IPS-NIHi7 (cell line): ENCODE data around the gene ZSCAN9.

ENCODE experiments used
- DNase-seq: peaks from one replicate; pipeline ENCODE4 v3.0.0; 2012; ENCODE audit warnings: mixed read lengths; ENCODE audit errors: extremely low spot score

Gene ZSCAN9

GRCh38 chr6:28225056-28225834 is at the start of gene ZSCAN9:
ZSCAN9 (plus strand) TSS chr6:28225275; CDS start chr6:28227085, 1,810 bp downstream.
- peak; percentile 82 for DNase-seq

DNA sequence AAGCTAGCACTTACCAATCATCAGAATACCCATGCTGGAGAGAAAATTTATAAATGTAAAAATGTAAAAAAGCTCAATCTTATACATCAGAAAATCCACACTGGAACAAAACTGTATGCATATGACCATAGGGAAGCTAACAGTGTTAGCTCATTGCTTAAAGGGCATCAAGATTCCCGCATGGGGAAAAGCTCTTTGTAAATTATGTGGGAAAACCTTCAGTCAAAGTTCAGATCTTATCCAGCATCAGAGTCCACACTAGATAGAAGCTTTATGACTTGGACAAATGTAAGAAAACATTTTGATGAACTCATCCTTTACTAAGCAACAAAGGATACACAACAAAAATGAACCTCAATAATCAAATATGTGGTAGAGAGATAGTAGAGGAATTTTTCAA is 48.7 kb upstream of the ZSCAN9 start:
- DNase-seq: no peak

DNA sequence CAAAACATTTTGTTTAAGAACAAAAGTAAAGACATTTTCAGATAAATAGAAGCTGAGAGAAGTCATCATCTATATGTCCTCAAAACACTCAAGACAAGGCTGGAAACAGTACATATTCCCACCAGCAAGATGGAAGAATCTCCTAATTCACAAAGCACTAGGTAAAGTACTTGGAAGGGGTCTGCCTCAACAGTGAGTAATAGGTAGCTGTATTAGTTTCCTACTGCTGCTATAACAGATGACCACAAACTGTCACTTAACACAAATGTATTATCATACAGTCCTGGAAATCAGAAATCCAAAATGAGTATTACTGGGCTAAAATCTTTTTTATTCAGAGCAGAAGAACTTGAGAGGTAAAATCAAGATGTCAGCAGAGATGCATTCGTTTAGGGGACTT is 42.8 kb upstream of the ZSCAN9 start:
- no peak for DNase-seq

- DNase-seq: no peak
These were observed 36.7 kb upstream of the ZSCAN9 start for GRCh38 chr6:28188111-28188979.

DNA sequence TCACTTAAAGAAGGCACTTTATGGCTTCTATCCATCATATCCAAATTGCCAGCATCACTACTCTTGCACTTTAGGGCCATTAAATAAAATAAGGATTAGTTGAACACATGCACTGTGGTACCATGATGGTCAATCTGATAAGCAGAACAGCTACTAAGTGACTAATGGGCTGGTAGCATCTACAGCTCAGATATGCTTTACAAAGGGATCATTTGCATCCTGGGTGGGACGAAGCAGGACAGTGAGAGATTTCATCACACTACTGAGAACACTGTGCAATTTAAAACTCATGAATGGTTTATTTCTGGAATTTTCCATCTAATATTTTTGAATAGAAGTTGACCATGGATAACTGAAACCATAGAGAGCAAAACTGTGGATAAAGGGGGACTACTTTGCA is 25.1 kb upstream of the ZSCAN9 start:
- no peak for DNase-seq

DNA sequence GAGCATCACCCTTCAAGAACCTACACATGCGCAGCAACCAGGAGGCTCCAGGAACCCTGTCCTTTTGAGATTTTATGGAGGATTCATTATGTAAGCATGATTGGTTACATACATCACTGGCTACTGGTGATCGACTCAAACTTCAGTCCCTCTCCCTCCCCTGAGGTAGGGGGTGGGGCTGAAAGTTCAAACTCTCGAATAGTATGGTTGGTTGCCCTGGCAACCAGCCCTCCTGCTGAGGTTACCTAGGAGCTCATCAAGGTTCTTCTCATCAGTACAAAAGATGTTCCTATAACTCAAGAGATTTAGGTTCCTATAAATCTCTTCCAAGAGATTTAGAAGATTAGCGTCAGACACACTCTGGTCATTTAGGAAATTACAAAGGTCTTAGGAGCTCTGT is 21.9 kb upstream of the ZSCAN9 start:
- peak; percentile 68 for DNase-seq

- no peak for DNase-seq
These were observed 19.2 kb upstream of the ZSCAN9 start for GRCh38 chr6:28205879-28206278.

GRCh38 chr6:28206527-28206926 is 18.5 kb upstream of the ZSCAN9 start:
- no peak for DNase-seq

DNA sequence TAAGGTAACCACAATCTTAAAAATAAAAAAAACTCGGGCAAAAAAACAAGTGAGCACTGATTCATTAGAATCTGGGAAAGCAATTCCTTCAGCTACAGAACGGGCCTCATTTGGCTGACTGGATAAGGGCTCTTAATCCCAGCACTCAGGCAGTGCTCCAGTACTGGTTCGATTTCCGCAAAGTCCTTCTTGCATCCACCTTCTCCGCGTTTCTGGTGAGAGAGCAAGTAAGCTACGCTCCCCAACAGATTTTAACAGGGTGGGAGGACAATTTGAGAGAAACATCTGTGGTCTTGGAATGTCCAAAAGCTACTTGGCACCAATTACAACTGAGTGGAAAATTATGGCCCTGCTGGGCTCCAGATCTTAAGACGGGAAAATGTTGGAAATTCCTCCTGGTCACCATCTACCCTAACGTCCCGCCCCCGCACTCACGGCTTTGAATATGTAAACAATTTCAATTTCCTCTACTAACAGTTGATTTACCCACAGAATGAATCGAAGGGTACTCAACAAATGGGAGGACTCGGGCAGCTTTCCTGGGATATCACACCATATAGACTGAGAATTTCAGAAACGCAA is 18.1 kb upstream of the ZSCAN9 start:
- peak; percentile 43 for DNase-seq

- DNase-seq: peak; percentile 79
These were observed 17.5 kb upstream of the ZSCAN9 start for GRCh38 chr6:28207510-28208110.

DNA sequence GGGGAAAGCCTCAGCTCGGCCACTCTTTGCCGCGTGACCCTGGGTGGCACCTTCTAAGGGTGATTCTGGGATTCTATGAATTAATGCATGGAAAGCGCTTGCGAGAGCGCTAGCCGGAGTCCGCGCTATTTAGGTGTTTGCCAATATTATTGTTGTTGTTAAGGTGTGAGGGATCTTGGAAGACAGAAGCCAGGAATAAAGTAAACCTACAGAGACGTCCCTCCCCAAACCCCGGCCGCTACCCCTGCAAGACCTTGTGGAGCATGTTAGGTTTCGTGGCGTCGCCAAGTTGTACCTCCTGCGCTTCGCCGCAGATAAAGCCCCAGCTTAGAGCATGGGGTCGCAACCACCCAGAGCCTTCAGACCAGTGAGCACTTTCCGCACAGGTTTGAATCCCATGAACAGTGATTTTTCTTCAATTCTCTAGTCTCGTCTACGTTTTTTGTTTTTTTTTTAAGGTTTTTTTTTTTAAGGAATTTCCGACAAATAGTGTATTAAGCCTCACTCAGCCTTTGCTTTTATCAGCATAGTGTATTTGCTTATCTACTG is 16.9 kb upstream of the ZSCAN9 start:
- peak; percentile 40 for DNase-seq

DNA sequence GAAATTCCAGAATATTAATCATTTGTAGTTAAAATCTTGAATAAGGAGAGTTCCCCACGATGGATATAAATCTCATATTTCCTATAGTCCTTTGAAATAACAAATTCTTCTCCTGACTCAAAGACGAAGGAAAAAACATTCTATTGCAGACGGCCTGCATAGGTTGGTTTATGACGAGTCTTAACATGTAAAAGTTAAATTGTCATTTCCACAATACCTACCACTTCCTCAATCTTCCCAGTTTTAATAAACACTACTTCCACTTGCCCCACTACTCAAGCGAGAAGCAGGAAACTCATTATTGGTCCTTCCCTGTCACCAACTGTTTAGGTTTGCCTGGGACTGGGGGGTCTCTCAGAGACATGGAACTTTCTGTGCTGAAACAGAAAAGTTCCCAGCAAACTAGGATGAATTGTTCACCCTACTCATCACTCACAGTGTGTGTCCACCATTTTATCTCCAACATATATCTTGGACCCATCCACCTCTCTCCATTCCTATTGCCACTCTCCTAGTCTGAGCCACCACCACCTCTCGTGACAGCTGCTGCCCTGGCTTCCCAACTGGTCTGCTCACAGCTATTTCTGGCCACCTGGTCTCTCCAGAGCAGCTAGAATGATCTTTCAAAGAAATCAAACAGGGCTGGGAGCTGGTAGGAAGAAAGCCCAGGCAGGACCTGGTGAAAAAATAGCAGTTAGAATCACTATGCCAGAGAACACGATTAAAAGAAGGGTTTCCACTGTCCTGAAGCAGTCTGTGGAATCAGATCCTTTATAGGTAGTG is 15.1 kb upstream of the ZSCAN9 start:
- DNase-seq: no peak

DNA sequence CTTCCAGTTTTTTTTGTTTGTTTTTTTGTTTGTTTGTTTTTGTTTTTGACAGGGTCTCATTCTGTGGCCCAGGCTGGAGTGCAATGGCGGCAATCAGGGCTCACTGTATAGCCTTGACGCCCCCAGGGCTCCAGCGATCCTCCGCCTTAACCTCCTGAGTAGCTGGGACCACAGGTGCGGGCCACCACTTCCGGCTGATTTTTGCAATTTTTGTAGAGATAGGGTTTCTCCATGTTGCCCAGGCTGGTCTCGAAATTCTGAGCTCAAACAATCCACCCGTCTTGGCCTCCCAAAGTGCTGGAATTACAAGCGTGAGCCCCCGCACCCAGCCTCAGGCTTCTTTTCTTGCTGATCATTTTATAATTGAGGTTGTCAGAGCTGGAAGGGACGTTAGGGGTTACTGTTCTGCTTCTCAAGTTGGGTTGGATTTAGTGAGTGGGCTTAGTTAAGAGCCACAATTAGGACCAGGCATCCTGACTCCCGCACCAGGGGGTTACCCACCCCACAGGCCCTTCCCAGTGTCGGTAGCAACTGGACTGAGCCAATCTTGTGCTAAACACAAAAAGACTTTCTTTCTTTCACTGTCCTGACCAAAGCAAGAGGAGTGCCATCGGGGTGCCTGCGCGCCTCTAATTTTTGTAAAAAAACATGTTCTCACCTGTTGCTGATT is 13.1 kb upstream of the ZSCAN9 start:
- DNase-seq: peak; percentile 14

DNA sequence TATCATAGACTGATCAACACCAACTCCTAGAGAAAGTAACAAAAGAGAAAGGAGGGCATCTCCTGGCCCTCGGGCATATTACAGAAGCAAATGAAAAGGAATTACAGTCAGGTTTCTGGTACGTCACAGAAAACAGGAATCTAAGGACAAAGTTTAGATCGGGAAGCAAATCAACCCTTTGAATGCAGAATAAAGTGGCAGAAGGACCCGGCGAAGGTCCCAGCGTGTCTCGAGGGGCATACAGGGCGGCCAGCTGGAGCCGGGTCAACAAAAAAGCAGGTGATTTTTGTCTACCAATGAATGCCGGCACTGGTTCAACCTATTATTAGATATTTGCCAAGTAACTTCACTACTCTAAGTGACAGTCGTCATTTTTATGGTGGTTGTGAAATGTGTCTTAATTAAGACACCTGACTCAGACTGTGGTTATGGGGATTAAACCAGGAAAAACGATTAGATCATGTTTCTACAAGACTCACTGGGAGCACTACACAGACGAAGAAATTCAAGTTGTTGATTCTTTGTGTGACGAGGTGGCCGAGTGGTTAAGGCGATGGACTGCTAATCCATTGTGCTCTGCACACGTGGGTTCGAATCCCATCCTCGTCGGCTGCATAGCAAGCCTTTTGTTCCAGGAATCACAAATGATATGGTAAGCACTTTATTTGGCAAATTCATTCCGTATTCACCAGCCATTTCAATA is 12.4 kb upstream of the ZSCAN9 start:
- DNase-seq: peak; percentile 58

DNA sequence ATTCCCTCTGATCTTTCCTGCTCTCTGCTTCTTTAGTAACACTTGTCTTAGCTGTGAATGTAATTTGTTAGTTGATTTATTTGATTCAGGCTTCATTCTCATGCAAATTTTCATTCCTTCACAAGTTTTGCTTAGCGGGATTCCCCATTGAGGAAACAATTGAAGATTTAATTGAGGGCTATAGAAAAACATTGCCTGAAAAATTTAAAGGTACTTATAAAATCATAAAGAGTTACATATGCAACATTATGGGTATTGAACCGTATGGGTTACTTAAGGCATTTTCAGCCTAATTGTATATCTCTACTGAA is 11.9 kb upstream of the ZSCAN9 start:
- no peak for DNase-seq

GRCh38 chr6:28215425-28215824 is 9.7 kb upstream of the ZSCAN9 start:
- DNase-seq: no peak

DNA sequence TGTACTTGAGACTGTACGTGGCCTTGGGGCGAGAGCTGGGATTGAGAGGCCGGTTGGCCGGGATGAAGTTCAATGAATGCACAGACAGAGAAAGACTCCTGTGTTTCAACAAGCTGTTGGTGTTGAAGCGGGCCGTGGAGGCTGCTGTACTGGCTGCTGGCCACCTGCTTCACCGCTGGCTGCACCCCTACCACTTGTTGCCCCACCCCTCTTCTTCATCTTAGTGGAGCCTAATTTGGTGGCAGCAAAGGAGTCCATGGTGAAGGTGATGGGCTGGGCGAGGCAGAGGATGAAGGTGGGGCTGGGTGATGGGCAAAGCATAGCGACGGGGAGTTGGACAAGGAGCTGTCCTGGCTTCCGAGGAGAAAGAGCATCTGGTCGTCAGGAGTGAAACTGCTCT is 7.2 kb upstream of the ZSCAN9 start:
- no peak for DNase-seq

- peak; percentile 79 for DNase-seq
These were observed 6.5 kb upstream of the ZSCAN9 start for GRCh38 chr6:28218312-28219248.
